ENCODE measurements around the gene CHSY1. TPM values are rescaled to one million over a fixed set of nuclear protein-coding genes. Genes with fewer than 3 reads are reported as not detected.
A peak's percentile ranks its signal among the peaks of the same experiment; 100 is the strongest.

The CHSY1 gene
- total and polyA plus RNA-seq, 2 of the 13 experiments (the other 11 are each of a cell fraction or from before 2014, with no cell fraction given) = 13.3 to 13.7 TPM

GRCh38 chr15:101295607-101296161 lies 43.8 kb upstream of the CHSY1 start (continued):
- TF ChIP-seq NR2F6 (IDR thresholded peaks at IDR 0.05) (no peak), NR2F6 (CRISPR knock-in tag; IDR thresholded peaks at IDR 0.05) (0 out of 2 replicates have a peak, but pooled peaks have one; percentile 0), ZNF644 (CRISPR knock-in tag; IDR thresholded peaks at IDR 0.05; ENCODE audit: low read depth) (no peak)

GRCh38 chr15:101294731-101295606 lies 43.1 kb upstream of the CHSY1 start, which contains the start of gene SNRPA1:
TSS of gene SNRPA1 (minus strand) at chr15:101295248. CDS start at chr15:101295178, 70 bp downstream.
- DNase-seq (ENCODE audit: low spot score) = peak; percentile 84
- TF ChIP-seq ZNF83 (CRISPR knock-in tag; IDR thresholded peaks at IDR 0.05; ENCODE audit: borderline replicate concordance) (peak; percentile 54; the same call in 1 of the 2 replicates), ZNF318 (CRISPR knock-in tag; IDR thresholded peaks at IDR 0.05) (peak; percentile 75), IKZF4 (CRISPR knock-in tag; IDR thresholded peaks at IDR 0.05; ENCODE audit: borderline replicate concordance, low read depth, not compliant biosample characterization) (no peak), ZBTB21 (CRISPR knock-in tag; IDR thresholded peaks at IDR 0.05) (no peak), NFE2L1 (CRISPR knock-in tag; IDR thresholded peaks at IDR 0.05; ENCODE audit: borderline replicate concordance) (peak; percentile 75; the same call in 1 of the 2 replicates), MEF2D (CRISPR knock-in tag; IDR thresholded peaks at IDR 0.05) (peak; percentile 65), ZFP36L1 (CRISPR knock-in tag; IDR thresholded peaks at IDR 0.05) (no peak; the same call in 1 of the 2 replicates), SRY (CRISPR knock-in tag; IDR thresholded peaks at IDR 0.05) (peak; percentile 89), BORCS8-MEF2B (CRISPR knock-in tag; IDR thresholded peaks at IDR 0.05) (peak; percentile 86), FOXO1 (CRISPR knock-in tag; IDR thresholded peaks at IDR 0.05) (peak; percentile 64), BHLHE40 (IDR thresholded peaks at IDR 0.05; ENCODE audit: low read length) (no peak; the same call in 1 of the 2 replicates)

More at GRCh38 chr15:101294731-101295606, 43.1 kb upstream of the CHSY1 start, which contains the start of gene SNRPA1:
- CTCF ChIA-PET (ENCODE audit: low intra/inter-chr PET ratio, low total read pairs) = no interaction called here
- peaks cover 0 to 13% of the 10 kb centered on the region in 2 experiments; a peak in 3 of 5 replicates for H3K36me3 ChIP-seq (replicated peaks in 1 of 2; ENCODE audit: control insufficient read depth in 1 of 2, insufficient read depth in 2 of 2, low read length in 2 of 2)
- peak within 1 kb of the TSS; percentile 66 to 90 (median 77) for H3K4me3 ChIP-seq (replicated peaks in 1 of 3; ENCODE audit: insufficient read depth in 1 of 3, low read depth in 2 of 3, low read length in 3 of 3)
- H3K4me2 ChIP-seq (ENCODE audit: low read depth, low read length) = peak within 1 kb of the TSS; percentile 95
- H3K79me2 ChIP-seq (ENCODE audit: insufficient read depth, low read length) = peaks cover 59% of the 10 kb centered on the region
- intact Hi-C loops (cut with micrococcal nuclease; ENCODE audit: unreplicated experiment) (loop anchor here (5.0 kb wide), 1 partner anchor 357 kb away; the partner anchor contains the start of gene TM2D3), in situ Hi-C loops (cut with HindIII; ENCODE audit: extremely low pct_ligation_motif_present, low pct_unique_long_range_greater_than_20kb) (loop anchor here (10.0 kb wide), 1 partner anchor 200 kb away; no protein-coding TSS in a partner anchor)
- 2% methylated on average over 51 of the region's 87 CpGs for WGBS (ENCODE audit: low lambda C conversion rate)
- H3K27ac ChIP-seq (ENCODE audit: extremely low read length, insufficient read depth, low read length) = peak within 1 kb of the TSS; percentile 85
- ATAC-seq (peak; percentile 85), FAIRE-seq (no peak)
- peaks cover 34% of the 10 kb centered on the region for H3K4me1 ChIP-seq (ENCODE audit: insufficient read depth, low read length)
- no peaks in the 10 kb centered on the region for H3K9me3 ChIP-seq (ENCODE audit: low read length)
- POLR2A ChIA-PET = interaction anchor here (0.6 to 2.1 kb wide), 9 partner anchors 9 to 321 kb away, joined by 3 to 13 read pairs (median 3); no protein-coding TSS in a partner anchor
- no peaks in the 10 kb centered on the region; a peak in 1 of 5 replicates for H3K27me3 ChIP-seq (ENCODE audit: control insufficient read depth in 1 of 2, insufficient read depth in 2 of 2, low read length in 2 of 2)
- peak within 1 kb of the TSS; percentile 95 for H3K9ac ChIP-seq (ENCODE audit: insufficient read depth, low read depth, low read length)
- no peak within 1 kb of the TSS for H2AFZ ChIP-seq (ENCODE audit: low read length)
- BruUV-seq (replicated peaks) = TSS peak; percentile 47
- peaks cover 22% of the 10 kb centered on the region for H4K20me1 ChIP-seq (ENCODE audit: insufficient read depth, low read length)

Data from HepG2 (cell line).